ENCODE results near the gene NFYC. TPM values are rescaled to one million over a fixed set of nuclear protein-coding genes. Genes with fewer than 3 reads are reported as not detected.

NFYC gene
- total RNA-seq, 1 experiment from 2014 or later, result 25.6 TPM

DNA sequence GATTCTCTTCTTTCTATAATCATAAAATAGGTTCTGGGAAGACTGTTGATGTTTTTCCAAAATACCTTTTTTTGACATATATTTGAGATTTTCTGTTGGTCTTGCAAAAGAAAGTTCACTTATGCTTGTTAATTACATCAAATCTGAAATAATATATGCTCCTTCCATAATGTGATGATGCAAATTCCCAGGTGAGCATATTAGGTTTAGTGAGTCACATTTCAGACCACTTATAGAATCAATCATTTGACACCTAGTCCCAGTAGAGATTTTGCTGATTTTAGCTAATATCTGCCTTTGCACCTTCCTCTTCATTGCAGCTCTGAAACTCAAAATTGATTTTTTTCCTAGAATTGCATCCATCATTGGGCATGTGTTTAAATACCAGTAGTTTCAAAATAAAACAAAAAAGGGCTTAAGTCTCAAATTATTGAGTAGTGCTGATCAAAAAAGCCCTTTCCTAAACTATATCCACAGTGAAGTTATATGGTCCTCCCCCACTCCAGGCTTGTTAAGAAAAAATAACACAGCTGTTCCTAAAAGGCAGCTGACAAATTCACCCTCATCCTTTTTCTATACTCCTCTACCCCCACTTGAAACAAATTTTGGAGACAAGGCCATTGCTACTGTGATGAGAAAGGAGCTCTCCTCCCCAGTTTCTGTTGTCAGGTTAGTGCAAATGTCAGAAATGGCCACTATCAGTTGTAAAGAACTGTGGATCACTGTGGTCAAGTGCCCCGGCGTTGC, 55.0 kb downstream of the NFYC start:
- in situ Hi-C loops (cut with HindIII; ENCODE audit: low pct_unique_long_range_greater_than_20kb, low sequenced_read_pairs), result no loop called here
- no peak for DNase-seq (ENCODE audit: low read depth)

DNA sequence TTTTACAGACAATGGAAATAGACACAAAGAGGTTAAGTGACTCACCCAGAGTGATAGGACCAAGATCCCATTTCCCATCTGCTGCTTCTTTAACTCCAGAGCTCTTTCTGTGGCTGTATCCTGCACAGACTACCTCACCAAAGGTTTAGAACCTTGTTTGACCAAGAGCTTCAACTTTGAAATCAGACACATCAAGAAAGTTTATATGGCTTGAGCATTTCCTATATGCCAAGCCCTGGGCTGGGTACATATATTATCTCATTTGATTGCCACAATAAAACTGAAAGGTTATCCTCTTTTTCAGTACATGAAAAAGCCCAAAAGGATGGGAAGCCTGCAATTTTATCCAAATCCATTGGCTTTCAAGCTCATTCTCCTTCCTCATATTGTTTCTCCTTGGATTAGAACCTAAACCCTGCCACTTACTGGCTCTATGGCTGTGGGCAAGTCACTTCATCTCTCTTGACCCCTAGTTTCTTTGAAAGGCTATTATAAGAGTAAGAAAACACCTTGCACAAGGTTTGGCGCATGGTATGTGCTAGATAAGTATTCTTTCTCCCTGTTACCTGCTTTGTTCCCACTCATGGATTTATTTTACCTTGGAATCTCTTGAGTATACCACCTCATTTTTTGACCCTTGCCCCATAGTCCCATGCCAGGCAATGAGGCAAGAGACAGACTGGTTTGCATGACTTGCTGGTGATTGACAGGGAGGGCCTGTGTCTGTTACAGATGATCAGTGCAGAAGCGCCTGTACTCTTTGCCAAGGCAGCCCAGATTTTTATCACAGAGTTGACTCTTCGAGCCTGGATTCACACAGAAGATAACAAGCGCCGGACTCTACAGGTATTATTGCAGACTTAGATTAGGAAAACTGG, 57.6 kb downstream of the NFYC start:
- in situ Hi-C loops (cut with HindIII; ENCODE audit: low pct_unique_long_range_greater_than_20kb, low sequenced_read_pairs), result no loop called here

DNA sequence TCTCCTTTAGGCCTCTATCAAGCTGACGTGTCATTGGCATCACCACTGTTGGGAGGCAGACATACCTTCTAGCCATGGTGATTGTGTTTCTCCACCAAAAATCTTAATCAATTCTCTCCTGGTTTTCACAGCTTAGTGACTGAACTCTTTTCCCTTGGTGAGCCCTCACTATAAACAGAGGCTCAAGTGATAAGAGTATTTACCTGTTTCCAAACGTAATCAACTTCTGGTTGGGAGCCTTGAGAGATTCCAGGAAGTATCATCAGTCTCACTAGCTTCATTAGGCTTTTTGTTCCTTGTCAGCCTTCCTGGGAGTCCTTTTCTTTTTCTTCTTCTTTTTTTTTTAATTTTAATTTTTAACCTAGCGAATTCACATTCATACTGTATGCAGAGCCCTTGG, 58.3 kb downstream of the NFYC start:
- in situ Hi-C loops (cut with HindIII; ENCODE audit: low pct_unique_long_range_greater_than_20kb, low sequenced_read_pairs), result no loop called here
- no peak for DNase-seq (ENCODE audit: low read depth)

More for the DNA sequence above, 57.6 kb downstream of the NFYC start:
- no peak for DNase-seq (ENCODE audit: low read depth)

DNA sequence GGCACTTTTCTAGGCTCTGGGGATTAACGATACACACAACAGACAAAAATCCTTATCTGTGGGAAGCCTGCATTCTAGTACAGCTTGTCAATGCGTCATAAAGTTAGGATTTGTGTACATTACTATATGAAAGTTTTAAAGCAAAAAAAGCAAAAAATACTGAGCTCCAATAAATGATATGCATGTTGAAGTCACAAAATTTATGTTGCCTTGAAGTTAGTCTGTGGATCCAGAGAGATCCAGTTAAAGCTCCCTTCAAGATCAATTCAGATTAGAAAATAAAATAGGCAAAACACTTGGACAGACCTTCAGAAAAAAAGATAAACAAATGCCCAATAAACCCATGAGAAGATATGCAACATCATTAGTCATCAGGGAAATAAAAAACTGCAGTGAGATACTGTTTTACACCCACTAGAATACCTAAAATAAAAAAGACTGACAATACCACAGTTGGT, 59.0 kb downstream of the NFYC start:
- DNase-seq (ENCODE audit: low read depth), result no peak
- in situ Hi-C loops (cut with HindIII; ENCODE audit: low pct_unique_long_range_greater_than_20kb, low sequenced_read_pairs), result no loop called here

DNA sequence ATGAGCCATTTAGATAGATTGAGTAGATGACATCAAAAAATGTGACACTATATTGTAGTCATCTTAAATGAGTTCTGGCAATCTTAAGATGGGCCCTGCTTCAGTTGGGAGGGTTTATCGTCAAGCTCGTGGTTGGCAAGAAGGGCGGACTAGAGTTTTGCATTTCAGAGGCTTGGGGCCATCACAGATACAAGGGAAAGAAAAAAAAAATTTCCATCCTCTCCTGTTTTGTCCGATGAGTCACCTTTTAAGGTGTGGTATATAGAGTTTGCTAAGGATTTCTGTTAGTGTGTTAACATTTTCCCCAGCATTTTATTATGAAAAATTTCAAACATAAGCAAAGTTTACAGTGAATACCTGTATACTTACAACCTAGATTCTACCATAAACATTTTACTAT, 60.3 kb downstream of the NFYC start:
- DNase-seq (ENCODE audit: low read depth), result no peak

DNA sequence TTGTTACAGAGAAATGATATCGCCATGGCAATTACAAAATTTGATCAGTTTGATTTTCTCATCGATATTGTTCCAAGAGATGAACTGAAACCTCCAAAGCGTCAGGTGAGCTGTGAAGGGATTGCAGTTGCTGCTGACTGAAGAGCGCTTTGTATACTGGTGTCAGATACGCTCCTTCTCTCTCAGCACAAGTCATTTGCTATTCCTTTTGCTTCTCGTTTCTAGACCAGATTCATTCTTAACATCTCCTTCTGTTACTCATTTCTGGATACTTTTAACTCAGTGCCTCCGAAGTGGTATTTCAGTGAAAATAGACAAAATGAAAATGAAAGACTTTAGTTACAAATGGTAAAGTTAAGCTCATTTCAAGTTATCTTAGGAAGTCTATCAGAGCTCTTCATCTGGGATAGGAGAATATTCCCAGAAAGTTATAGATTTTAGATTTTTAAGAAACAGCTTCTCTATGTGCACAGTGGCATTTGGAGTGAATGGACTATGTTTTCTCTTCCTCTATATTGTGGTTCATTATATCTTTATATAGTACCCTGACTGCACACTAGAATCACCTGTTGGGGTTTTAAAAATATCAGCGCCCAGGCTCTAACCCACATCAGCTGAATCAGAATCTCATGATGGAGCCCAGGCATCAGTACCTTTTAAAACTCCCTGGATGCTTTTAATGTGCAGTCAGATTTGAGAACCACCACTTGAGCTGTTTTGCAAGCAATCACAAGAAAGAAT, 61.8 kb downstream of the NFYC start:
- no peak for DNase-seq (ENCODE audit: low read depth)
- in situ Hi-C loops (cut with HindIII; ENCODE audit: low pct_unique_long_range_greater_than_20kb, low sequenced_read_pairs), result no loop called here

More for the DNA sequence above, 60.3 kb downstream of the NFYC start:
- in situ Hi-C loops (cut with HindIII; ENCODE audit: low pct_unique_long_range_greater_than_20kb, low sequenced_read_pairs), result no loop called here

DNA sequence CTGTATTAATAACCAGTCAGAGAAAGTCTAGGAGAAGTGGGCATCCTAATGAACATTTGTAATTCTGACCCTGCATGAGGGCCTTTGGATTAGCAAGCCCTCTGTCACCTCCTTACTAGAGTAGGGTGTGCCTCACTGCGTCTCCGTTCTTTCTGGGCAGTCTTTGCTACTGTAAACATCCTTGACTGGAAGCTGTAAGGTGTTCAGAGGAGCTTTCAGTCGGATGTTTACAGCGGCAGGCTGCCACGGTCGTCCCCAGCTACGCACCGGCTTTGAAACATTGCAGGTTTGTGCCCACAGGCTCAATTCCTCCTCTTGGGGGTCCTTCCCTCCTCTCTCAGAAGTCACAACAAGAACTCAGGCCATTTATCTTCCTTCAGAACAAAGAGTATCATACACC, 62.7 kb downstream of the NFYC start:
- DNase-seq (ENCODE audit: low read depth), result no peak
- in situ Hi-C loops (cut with HindIII; ENCODE audit: low pct_unique_long_range_greater_than_20kb, low sequenced_read_pairs), result no loop called here

DNA sequence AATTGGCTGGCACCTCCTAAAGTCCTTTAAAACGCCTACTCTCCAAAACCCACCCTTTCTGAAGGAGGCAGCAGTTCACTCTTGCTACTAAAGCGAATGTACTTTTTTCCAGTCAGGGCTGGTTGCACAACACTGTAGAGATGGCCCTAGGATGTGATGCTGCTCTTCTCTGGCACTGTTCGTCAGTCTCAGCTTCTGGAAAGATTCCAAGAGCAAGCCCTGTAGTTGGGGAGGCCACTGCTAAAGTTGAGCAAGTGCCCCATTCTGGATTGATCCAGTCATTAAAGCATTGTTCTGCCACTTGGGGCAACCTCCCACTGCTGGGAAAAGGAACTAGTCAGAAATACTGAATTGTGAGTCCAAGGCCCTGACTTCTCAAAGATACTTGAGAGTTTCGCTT, 63.6 kb downstream of the NFYC start:
- in situ Hi-C loops (cut with HindIII; ENCODE audit: low pct_unique_long_range_greater_than_20kb, low sequenced_read_pairs), result no loop called here
- DNase-seq (ENCODE audit: low read depth), result no peak

DNA sequence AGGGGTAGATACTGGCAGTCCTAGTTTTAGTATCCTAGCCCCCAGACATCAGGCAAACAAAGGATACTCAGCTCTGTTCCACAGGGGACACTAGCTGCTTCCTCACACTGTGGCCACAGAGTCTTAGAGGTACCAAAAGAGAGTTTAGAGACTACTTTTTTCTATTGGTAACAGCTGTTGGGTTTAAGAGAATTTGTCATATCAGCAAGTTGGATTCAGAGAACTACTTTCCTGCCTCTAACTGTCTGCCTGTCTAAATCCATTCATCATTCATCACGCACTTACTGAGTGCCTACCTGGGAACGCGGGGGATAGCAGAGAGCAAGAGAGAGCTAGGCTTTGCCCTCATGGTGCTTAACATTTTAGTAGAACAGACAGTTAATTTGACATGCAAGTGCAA, 65.0 kb downstream of the NFYC start:
- no peak for DNase-seq (ENCODE audit: low read depth)
- in situ Hi-C loops (cut with HindIII; ENCODE audit: low pct_unique_long_range_greater_than_20kb, low sequenced_read_pairs), result no loop called here

DNA sequence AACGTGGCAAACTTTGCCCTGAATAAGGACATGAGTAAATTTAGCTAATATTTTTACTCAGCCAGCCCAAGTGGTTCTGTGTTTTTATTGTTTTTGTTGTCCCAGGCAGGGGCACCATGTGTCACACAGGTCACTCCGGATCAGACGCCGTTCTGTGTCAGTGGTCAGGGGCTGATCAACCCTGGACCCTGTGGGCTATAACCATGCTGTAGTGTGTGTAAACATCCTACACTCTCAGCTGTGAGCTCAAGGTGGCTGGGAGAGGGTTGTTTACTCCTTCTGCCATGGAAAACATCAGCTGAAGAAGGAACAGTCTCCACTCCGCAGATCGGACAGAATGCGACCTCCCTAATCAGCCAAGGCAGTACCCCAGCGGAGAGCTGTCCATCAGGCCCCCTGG, 65.6 kb downstream of the NFYC start:
- no peak for DNase-seq (ENCODE audit: low read depth)
- in situ Hi-C loops (cut with HindIII; ENCODE audit: low pct_unique_long_range_greater_than_20kb, low sequenced_read_pairs), result no loop called here

DNA sequence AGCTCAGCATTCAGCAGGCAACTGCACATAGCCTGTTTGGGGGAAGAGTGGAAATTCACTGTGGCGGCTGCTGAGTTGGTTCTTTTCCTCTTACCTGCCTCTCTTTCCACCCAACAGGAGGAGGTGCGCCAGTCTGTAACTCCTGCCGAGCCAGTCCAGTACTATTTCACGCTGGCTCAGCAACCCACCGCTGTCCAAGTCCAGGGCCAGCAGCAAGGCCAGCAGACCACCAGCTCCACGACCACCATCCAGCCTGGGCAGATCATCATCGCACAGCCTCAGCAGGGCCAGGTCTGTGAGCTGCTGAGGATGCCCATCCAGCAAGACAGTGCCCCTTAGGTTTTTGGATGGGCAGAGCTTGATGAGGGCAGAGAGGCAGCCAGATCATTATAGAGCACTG, 66.5 kb downstream of the NFYC start:
- DNase-seq (ENCODE audit: low read depth), result no peak
- in situ Hi-C loops (cut with HindIII; ENCODE audit: low pct_unique_long_range_greater_than_20kb, low sequenced_read_pairs), result no loop called here

DNA sequence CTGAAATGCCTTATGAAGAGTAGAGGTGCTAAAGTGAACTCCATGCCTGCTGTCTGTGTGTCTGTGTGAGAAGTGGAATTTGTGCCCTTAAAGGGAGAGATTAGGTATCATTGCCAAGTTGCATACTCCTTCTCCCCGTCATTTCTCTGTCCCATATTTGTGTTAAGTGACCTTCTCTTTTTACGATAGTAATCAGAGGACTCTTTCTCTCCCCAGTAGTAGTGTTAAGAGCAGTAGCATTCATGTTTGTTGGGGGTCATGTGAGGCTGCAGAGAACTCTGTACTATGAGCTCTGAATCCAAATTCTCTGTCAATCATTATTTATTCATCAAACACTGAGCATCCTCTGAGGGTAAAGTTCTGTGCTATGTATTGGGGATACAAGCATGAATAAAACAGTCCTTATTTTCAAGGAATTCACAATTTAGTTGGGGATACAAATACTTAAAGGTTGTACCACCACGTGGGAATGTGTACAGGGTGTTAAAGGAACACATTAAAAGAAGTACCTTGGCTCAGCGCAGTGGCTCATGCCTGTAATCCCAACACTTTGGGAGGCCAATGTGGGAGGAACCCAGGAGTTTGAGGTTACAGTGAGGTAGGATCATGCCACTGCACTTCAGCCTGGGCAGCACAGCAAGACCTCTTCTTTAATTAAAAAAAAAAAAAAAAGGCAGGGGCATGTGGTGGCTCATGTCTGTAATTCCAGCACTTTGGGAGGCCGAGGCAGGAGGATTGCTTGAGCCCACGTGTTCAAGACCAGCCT, 67.3 kb downstream of the NFYC start:
- in situ Hi-C loops (cut with HindIII; ENCODE audit: low pct_unique_long_range_greater_than_20kb, low sequenced_read_pairs), result no loop called here

DNA sequence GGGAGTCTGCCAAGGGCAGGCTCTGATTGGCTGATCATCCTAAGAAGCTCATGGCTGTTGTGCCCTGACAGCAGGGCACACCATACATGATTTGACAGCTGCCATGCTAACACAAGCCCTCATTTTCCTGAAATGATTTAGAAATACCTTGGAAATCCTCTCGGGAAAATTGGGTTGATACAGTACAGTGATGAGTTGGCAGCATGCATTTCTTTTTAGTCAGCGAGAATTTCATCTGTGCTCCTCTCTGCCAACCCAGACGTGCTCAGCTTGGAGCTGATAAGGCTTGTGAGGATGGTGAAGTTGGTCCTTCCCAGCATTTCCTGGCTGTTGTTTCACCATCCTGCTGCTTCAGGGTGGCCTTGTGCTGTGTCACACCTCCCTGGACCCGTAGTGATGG, 69.5 kb downstream of the NFYC start:
- no peak for DNase-seq (ENCODE audit: low read depth)
- in situ Hi-C loops (cut with HindIII; ENCODE audit: low pct_unique_long_range_greater_than_20kb, low sequenced_read_pairs), result no loop called here

More for the DNA sequence above, 67.3 kb downstream of the NFYC start:
- no peak for DNase-seq (ENCODE audit: low read depth)

DNA sequence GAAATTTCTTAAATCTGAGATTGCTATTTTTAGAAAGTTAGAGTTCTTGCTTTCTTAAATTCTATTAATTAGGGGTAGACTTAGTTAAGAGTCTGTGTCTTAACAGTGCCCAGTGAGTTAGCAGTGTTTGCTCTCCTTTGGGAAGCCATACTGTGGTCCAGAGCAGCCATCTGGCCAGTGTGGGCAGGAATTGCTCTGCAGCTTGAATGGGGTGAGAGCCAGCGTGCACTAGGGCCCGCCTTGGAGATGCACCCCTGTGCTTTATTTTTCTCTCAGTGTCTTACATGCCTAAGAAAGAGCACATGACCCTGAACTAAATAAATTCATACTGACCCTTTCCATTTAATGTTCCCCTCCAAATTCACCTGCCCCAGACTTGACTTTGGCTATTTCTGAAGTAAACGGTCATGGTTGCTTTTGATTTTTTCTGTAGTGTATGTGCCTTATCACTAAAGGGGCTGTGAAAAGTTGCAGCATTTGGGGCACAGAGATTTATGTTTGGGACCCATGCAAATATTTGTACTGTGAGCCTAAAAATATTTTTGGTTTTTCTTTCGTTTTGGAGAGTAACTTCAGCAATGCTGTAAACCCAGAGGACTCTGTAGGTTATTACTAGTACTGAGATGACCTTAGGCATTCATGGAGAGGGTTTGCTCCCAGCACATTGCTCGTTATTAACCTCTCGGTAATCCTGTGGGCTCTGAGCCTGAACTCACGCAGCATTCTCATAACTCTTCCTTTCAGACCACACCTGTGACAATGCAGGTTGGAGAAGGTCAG, 70.8 kb downstream of the NFYC start:
- DNase-seq (ENCODE audit: low read depth), result no peak
- in situ Hi-C loops (cut with HindIII; ENCODE audit: low pct_unique_long_range_greater_than_20kb, low sequenced_read_pairs), result no loop called here

DNA sequence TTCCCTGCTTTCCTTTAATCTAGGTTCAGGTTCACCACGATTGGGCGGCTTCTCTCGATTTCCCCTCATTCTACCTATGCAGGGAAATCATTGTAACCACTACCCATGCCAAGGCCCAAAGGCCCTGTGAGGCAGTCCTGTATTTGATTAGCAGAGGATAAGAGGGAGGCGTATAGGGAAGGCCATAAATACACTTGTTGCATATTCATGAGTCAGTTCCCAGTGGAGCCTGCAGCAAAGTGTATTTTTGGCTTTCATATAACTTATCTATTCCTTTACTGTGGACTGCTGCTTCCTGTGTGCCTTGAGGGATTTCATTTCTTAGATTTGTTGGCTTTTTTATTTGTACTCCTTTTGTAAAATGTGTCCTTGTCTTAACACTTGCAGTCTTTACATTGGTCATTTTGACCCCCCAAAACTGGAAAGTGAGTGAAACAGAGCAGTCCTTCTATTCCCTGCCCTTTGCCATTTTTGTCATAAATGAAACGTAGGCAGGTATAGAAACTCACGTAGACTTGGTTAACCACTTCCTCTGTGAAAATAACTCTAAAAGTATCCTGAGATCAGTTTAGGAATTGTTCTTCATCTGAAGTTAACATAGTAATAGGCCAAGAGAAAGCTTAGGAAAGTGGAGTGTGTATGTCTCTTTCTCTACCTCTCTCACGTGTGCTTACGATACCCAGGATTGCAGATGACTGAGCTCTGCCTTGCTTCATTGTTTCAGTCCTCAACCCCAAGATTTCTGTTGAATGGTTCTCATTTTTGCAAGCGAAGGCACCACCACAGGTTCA, 72.4 kb downstream of the NFYC start:
- in situ Hi-C loops (cut with HindIII; ENCODE audit: low pct_unique_long_range_greater_than_20kb, low sequenced_read_pairs), result no loop called here
- DNase-seq (ENCODE audit: low read depth), result no peak

DNA sequence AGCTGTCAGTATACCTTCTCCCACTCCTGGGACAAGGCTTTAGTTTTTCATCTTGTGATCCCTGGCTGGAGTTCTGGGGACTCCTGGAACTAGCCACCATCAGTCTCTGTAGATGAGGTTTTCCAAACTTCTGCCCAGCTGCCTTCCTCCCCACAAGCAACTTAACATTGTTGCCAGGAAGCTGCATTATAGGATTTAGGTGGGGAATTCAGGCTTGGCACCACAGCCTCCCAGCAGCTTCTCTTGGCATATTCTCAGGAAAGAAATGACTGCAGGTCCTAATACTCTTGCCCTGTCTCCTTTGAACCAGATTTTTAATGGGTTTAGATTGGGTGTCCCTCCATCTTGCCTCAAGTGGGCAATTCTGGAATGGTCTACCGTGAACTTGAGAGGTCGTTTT, 73.5 kb downstream of the NFYC start:
- in situ Hi-C loops (cut with HindIII; ENCODE audit: low pct_unique_long_range_greater_than_20kb, low sequenced_read_pairs), result no loop called here

DNA sequence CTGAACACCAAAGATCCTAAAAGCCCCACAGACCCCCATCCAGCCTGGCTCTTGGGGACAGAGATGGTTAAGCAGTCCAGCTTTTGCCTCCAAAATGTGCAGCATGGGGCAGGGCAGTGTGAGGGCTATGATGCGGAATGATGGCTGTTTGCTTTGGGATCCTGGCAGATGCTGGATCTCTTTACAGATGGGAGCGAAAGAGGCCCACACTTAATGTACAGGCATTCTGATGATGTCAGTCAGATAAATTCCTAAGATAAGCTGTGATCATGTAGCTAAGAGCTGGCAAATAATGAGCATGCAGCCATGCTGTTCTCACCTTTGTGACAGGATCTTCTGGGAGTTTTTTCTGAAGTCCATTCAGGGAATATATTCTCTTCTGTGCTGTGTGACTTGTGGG, 74.5 kb downstream of the NFYC start:
- in situ Hi-C loops (cut with HindIII; ENCODE audit: low pct_unique_long_range_greater_than_20kb, low sequenced_read_pairs), result no loop called here
- DNase-seq (ENCODE audit: low read depth), result no peak

More for the DNA sequence above, 73.5 kb downstream of the NFYC start:
- no peak for DNase-seq (ENCODE audit: low read depth)

Measured in Caki2 (cell line).